Keratinocyte (primary cell): ENCODE measurements around the gene NUDT3. TPM values are rescaled to one million over a fixed set of nuclear protein-coding genes. Genes with fewer than 3 reads are reported as not detected.

Experiments used
- DNase-seq: peaks from one replicate; pipeline ENCODE4 v3.0.0-alpha.2; 2011; ENCODE audit warnings: low read depth, missing footprints, low spot score
- FAIRE-seq: peaks from 2 replicates; lab custom pipeline; 2011; peaks lifted over from hg19 to GRCh38; lab: Jason Lieb, UNC
- H2AFZ ChIP-seq: 2 replicates; pipeline ENCODE4 v1.6.0; 2012; ENCODE audit warnings: low read length, control low read depth, inconsistent platforms; ENCODE audit not compliant: control insufficient read depth
- H3K27ac ChIP-seq: 2 replicates; pipeline ENCODE4 v1.5.1; 2011; ENCODE audit warnings: low read length; ENCODE audit not compliant: control insufficient read depth, insufficient read depth
- H3K27me3 ChIP-seq: 3 replicates; pipeline ENCODE4 v1.6.0; 2011; ENCODE audit warnings: low read length; ENCODE audit not compliant: control insufficient read depth, insufficient read depth; ENCODE audit errors: extremely low read depth
- H3K36me3 ChIP-seq, 2 experiments: 2 replicates in 1 of 2; 3 replicates in 1 of 2; pipeline ENCODE4 v1.5.1; 2011; ENCODE audit warnings: low read length in 2 of 2, mild to moderate bottlenecking in 1 of 2; ENCODE audit not compliant: control insufficient read depth in 2 of 2, insufficient read depth in 2 of 2; ENCODE audit errors: extremely low read depth in 1 of 2
- H3K4me1 ChIP-seq: 3 replicates; pipeline ENCODE4 v1.5.1; 2011; ENCODE audit warnings: low read length; ENCODE audit not compliant: control insufficient read depth, insufficient read depth; ENCODE audit errors: extremely low read depth
- H3K4me2 ChIP-seq: 3 replicates; pipeline ENCODE4 v1.6.0; 2011; ENCODE audit warnings: low read depth, low read length; ENCODE audit not compliant: control insufficient read depth, insufficient read depth; ENCODE audit errors: extremely low read depth
- H3K4me3 ChIP-seq, 3 experiments: fragments of 200-600 bp in 1 of 3; sonication (generic) in 1 of 3; 2 replicates in 2 of 3; 3 replicates in 1 of 3; pipeline ENCODE4 v1.5.1; 2011 to 2016; ENCODE audit warnings: low read length in 3 of 3, mild to moderate bottlenecking in 3 of 3, control low read depth in 2 of 3, inconsistent platforms in 1 of 3, low read depth in 1 of 3, mixed read lengths in 1 of 3, mixed run types in 1 of 3, moderate library complexity in 1 of 3; ENCODE audit not compliant: control insufficient read depth in 2 of 3, insufficient read depth in 2 of 3; ENCODE audit errors: extremely low read depth in 1 of 3
- H3K79me2 ChIP-seq: 2 replicates; pipeline ENCODE4 v1.6.0; 2012; ENCODE audit warnings: low read length; ENCODE audit not compliant: control insufficient read depth, insufficient read depth
- H3K9ac ChIP-seq: 3 replicates; pipeline ENCODE4 v1.6.0; 2011; ENCODE audit warnings: low read length; ENCODE audit not compliant: control insufficient read depth, insufficient read depth; ENCODE audit errors: extremely low read depth
- H3K9me1 ChIP-seq: 3 replicates; pipeline ENCODE4 v1.6.0; 2011; ENCODE audit warnings: low read length; ENCODE audit not compliant: control insufficient read depth, insufficient read depth; ENCODE audit errors: extremely low read depth
- H3K9me3 ChIP-seq: 2 replicates; pipeline ENCODE4 v1.5.1; 2012; ENCODE audit warnings: low read depth, low read length; ENCODE audit not compliant: control insufficient read depth
- H4K20me1 ChIP-seq: 3 replicates; pipeline ENCODE4 v1.6.0; 2011; ENCODE audit warnings: low read length; ENCODE audit not compliant: control insufficient read depth, insufficient read depth; ENCODE audit errors: extremely low read depth
- CTCF ChIP-seq, 3 experiments: IDR thresholded peaks in 1 of 3; conservative IDR thresholded peaks in 1 of 3; optimal IDR thresholded peaks in 1 of 3; 2 replicates in 2 of 3; 3 replicates in 1 of 3; pipeline versions ENCODE3 to v1.5.1; 2011; ENCODE audit warnings: low read length in 3 of 3, mild to moderate bottlenecking in 3 of 3, moderate library complexity in 2 of 3, control low read depth in 1 of 3, inconsistent platforms in 1 of 3; ENCODE audit not compliant: insufficient read depth in 2 of 3; ENCODE audit errors: extremely low read depth in 1 of 3
- EZH2 ChIP-seq: IDR thresholded peaks from one replicate; pipeline ENCODE4 v1.6.1; 2012; ENCODE audit warnings: inconsistent platforms, mild to moderate bottlenecking, low read length, moderate library complexity
- dilution Hi-C: fragments of 300-500 bp; cut with MboI; formaldehyde crosslinking; loops from one replicate; pipeline ENCODE4 v1.7.0; 2020; ENCODE audit warnings: low sequenced_read_pairs; ENCODE audit not compliant: extremely low pct_ligation_motif_present
- polyA plus RNA-seq, 5 experiments: library from polyadenylated mRNA; depleted of rRNA in 3 of 5; stranded (reverse) in 3 of 5; stranded (forward) in 1 of 5; unstranded in 1 of 5; fragments of >200 nt; gene quantifications; 1 replicate in 1 of 5; 2 replicates in 3 of 5; 3 replicates in 1 of 5; pipeline versions ENCODE4 v1.2.1 to v1.2.3, GENCODE V29; 2011 to 2012; ENCODE audit warnings: missing spikeins in 2 of 5, low read depth in 1 of 5, low replicate concordance in 1 of 5

Gene NUDT3
- polyA plus RNA-seq, 1 donor (not counting 4 experiments of a cell fraction or from before 2014, with no cell fraction given) = 16.5 TPM

- DNase-seq (no peak), FAIRE-seq (no peak)
- H2AFZ ChIP-seq = no peak overlapping the region
- no peaks in the 10 kb centered on the region for H3K27me3 ChIP-seq
- no peak overlapping the region for H3K9ac ChIP-seq
- no peak overlapping the region for H3K4me2 ChIP-seq
- H3K27ac ChIP-seq = no peak overlapping the region
- no peak for TF ChIP-seq EZH2
- TF ChIP-seq CTCF (optimal IDR thresholded peaks at IDR 0.05 in 1 of 3, IDR thresholded peaks at IDR 0.05 in 1 of 3, conservative IDR thresholded peaks at IDR 0.05 in 1 of 3; ENCODE audit: extremely low read depth in 1 of 3, insufficient read depth in 2 of 3, low read length in 3 of 3) = no peak
- H3K4me3 ChIP-seq = no peak overlapping the region
- H4K20me1 ChIP-seq = peaks cover 28% of the 10 kb centered on the region
- peaks cover 9% of the 10 kb centered on the region for H3K4me1 ChIP-seq
- no peaks in the 10 kb centered on the region for H3K9me1 ChIP-seq
- H3K9me3 ChIP-seq = no peaks in the 10 kb centered on the region
- peaks cover 34 to 52% of the 10 kb centered on the region in 2 experiments for H3K36me3 ChIP-seq
- H3K79me2 ChIP-seq = peaks cover 22% of the 10 kb centered on the region
- dilution Hi-C loops = no loop called here
These were observed 24.5 kb upstream of the NUDT3 start for GRCh38 chr6:34416877-34417371.

- no peak overlapping the region for H3K27ac ChIP-seq
- peaks cover 29 to 38% of the 10 kb centered on the region in 2 experiments for H3K36me3 ChIP-seq
- H2AFZ ChIP-seq = no peak overlapping the region
- no peak overlapping the region for H3K9ac ChIP-seq
- no peak for TF ChIP-seq EZH2
- peak; percentile 41 to 54 (median 51) for TF ChIP-seq CTCF (optimal IDR thresholded peaks at IDR 0.05 in 1 of 3, IDR thresholded peaks at IDR 0.05 in 1 of 3, conservative IDR thresholded peaks at IDR 0.05 in 1 of 3; ENCODE audit: extremely low read depth in 1 of 3, insufficient read depth in 2 of 3, low read length in 3 of 3)
- peaks cover 10% of the 10 kb centered on the region for H3K79me2 ChIP-seq
- H4K20me1 ChIP-seq = peaks cover 28% of the 10 kb centered on the region
- FAIRE-seq (peak; percentile 52), DNase-seq (no peak)
- H3K4me2 ChIP-seq = no peak overlapping the region
- dilution Hi-C loops = no loop called here
- H3K9me3 ChIP-seq = no peaks in the 10 kb centered on the region
- no peaks in the 10 kb centered on the region for H3K9me1 ChIP-seq
- no peak overlapping the region for H3K4me3 ChIP-seq
- H3K27me3 ChIP-seq = no peaks in the 10 kb centered on the region
- peaks cover 9% of the 10 kb centered on the region for H3K4me1 ChIP-seq
These were observed 22.8 kb upstream of the NUDT3 start for GRCh38 chr6:34414999-34415858.
